Stimulated activated CD8-positive, alpha-beta memory T cell treated with anti-CD3 and anti-CD28 coated beads, Interleukin-2, amount 100 ng/mL, for 1 hour (primary cell): Measurements from ENCODE around the gene ROCK2.
"Not testable (repeated sequence)": the region's sequence is repeated elsewhere in the genome, so short reads cannot be mapped to it uniquely, and the experiment has no call there.

Source experiments
- DNase-seq, 2 donors: peaks; one replicate each; pipeline ENCODE4 v3.0.0-alpha.2; 2020; ENCODE audit warnings: low read depth in 2 of 2

Gene ROCK2

GRCh38 chr2:11179196-11179595 is 165.2 kb downstream of the ROCK2 start:
- no peak for DNase-seq

DNA sequence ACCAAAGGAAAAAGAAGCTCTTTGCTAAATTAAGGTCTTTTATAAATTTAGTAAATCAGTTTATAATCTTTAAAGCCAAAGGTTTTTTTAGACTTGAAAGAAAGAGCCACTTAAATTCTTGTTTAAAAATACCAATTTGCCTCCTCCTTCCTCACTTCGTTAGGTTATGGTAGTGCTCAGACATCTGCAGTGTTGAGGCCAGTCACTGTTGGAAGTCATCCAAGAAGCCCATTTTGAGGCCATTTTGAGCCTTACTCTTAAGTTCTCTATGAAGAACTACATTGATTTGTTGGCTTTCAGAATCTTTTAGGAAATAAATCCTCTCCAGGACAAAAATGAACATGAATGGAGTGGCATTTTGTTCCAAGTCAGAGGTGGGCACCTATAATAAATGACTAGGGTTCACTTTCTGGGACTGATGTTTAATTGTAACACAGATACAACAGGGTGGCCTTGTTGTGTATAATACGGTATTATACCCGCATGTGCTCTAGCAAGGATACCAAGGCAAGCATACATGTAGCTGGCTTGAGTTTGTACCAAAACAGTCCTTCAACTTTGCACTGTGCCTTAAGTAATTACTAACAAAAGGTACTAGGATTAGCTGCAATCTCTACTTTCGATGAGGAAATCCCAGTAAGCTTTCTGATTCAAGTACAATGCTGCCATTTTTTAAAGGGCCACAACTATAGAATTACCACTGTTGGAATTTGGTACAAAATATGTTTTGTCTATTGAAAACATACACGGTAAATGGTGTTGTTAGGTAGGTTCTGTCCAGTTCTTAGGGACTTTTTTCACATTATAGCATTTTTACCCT is 166.4 kb downstream of the ROCK2 start:
- DNase-seq: no peak

- DNase-seq: no peak
These were observed 169.1 kb downstream of the ROCK2 start for GRCh38 chr2:11175293-11175795.

GRCh38 chr2:11174222-11174621 is 170.2 kb downstream of the ROCK2 start:
- no peak for DNase-seq

GRCh38 chr2:11169333-11169732 is 175.1 kb downstream of the ROCK2 start:
- DNase-seq: no peak

DNA sequence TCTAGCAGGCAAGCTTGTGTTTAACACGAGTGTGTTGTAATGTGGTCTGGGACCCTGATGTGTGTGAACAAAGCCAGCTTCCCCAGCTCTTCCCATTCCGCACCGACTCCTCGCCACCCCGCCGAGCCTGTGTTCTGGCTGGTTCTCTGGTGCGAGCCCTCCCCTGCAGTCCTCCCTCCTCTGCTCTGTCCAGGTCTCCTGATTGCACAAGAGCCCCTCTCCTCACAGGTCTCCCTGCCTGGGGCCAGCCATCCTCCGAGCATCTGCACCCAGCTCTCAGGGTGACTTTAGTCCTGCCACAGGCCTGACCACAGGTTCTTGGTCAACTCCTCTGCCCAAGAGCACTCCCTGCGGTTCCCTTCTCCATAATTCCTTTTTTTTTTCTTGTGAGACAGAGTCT is 175.9 kb downstream of the ROCK2 start:
- DNase-seq: no peak

GRCh38 chr2:11166476-11166875 is 178.0 kb downstream of the ROCK2 start:
- no peak for DNase-seq

DNA sequence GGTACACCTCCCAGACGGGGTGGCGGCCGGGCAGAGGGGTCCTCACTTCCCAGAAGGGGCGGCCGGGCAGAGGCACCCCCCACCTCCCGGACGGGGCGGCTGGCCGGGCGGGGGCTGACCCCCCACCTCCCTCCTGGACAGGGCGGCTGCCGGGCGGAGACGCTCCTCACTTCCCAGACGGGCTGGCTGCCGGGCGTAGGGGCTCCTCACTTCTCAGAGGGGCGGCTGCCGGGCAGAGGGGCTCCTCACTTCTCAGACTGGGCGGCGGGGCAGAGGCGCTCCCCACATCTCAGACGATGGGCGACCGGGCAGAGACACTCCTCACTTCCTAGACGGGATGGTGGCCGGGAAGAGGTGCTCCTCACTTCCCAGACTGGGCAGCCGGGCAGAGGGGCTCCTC is 179.4 kb downstream of the ROCK2 start:
- not testable (repeated sequence) for DNase-seq

DNA sequence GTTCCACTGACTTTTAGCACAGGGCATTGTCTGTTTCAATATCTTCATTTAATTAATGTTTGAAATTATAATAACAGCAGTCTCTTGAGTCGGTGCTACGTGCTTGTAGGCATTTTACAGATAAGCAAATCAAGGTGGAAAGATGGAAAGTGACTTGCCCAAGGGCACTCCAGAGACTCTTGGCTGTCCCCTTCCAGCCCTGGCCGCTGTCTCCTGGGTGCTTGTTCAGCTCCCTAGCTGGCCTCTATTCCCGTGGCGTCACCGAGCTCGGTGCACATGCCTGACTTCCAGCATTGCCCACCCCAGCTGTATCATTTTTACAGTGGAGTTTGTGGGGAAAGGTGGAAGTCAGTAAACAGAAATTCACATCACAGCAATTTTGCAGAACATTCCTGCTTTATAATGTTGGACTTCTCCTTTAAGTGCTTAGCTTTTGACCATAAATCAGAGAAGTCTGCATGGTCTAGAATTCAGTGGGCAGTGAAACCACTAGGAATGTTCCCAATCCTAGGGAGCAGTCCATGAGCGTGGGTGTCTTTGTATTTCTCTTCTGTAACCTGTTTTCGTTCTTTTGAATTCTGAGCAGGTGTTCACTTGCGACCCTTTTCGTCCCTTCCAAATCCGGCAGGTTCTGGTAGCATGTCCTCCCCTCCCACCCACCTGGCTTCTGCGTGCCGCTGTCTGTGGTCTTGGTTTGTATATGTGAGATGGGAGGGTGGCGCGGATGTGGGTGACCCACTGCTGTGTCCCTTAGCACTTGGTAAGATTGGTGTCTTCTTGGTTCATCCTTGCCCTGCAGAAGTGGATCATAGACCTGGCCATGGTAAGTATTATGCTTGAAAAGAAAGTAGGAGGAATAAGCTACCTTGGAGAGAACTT is 180.8 kb downstream of the ROCK2 start:
- no peak for DNase-seq

DNA sequence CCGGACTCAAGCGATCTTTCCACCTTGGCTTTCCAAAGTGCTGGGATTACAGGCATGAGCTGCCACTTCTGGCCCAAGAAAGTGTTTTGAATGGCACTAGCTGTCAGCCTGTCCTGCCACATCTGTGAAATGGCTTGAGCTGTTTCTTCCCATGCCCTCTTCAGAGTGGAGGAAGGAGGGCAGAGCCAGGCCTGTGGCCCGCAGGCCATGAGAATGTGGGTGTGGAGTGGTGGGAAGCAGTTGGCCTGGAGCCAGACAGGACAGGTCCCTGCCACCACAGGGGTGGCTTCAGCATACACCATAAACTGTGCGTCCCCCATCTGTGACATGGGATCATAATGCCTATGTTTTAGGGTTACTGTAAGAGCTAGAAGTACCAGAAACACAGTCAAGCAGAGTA is 182.7 kb downstream of the ROCK2 start:
- no peak for DNase-seq

DNA sequence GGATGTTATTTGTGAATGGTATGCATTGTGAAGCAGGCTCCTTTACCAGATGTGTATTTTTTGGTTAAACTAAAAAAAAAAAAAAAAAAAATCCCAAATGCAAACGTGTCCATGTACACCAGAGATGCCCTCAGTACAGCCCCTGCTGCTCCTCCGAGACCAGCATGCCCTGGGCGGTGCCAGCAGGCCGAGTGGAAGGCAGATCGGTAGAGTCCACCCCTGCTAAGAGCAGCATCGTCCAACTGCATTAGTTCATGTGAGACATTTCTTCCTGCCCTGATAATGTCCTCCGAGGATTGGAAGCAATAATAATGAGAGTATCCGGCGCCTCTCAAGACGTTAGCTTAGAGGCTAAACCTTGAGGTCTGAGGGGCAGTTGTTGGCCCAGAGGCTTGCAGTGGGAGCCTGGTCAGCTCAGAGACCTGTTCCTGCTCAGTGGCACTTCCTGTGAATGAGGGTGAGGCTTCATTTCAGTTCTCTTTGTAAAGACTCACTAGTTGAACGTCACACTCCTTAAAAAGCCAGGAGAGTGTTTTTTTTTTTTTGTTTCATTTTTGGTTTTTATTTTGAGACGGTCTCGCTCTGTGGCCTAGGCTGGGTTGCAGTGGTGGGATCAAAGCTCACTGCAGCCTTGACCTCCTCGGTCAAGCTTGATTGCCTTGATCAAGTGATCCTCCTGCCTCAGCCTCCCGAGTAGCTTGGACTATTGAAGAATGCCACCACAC is 183.5 kb downstream of the ROCK2 start:
- DNase-seq: no peak

DNA sequence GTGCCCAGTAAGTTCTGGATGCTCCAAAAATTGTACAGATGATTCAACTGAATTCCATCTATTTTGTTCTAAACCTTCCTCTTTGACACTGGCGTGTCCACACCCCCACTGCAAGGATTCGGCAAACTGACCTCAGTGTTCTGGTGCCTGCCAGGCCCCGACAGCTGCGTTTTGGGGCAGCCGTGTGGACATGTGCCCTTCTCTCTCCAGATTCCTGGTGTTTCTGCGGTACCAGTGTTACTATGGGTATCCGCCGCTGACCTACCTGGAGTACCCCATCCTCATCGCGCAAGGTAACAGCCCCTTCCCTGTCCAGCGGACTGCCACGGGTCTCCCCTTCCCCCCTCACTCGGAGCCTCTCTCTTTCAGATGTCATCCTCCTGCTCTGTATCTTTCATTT is 184.2 kb downstream of the ROCK2 start:
- no peak for DNase-seq

DNA sequence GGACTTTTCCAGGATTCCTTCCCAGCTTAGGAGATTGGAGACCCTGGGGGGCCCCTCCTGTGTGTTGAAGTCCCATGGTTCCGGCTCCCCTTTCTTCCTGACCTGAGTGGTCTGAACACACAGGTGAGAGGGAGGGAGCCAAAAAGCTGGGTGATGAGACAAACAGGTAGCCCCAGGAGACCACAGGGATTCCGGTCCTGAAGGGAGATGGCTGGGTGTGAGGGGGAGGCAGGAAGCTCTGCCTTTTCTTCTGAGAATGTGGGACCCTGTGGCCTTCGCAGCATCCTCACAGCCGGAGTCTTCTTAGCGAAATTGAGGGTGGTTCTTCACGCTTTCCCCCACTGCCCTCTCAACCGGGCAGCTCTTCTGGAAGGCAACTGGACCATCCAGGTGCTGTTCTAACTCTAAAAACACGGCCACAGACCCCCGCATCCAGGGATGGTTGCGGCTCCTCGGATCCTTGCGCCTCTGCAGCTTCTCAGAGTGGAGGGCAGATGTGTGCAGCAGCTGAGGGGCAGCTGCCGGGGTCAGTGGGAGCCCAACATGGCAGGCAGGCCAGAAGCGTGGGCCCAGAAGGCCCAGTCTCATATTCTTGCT is 184.8 kb downstream of the ROCK2 start:
- no peak for DNase-seq

GRCh38 chr2:11158916-11159573 is 185.4 kb downstream of the ROCK2 start:
- no peak for DNase-seq

- DNase-seq: no peak
These were observed 186.7 kb downstream of the ROCK2 start for GRCh38 chr2:11157731-11158130.

DNA sequence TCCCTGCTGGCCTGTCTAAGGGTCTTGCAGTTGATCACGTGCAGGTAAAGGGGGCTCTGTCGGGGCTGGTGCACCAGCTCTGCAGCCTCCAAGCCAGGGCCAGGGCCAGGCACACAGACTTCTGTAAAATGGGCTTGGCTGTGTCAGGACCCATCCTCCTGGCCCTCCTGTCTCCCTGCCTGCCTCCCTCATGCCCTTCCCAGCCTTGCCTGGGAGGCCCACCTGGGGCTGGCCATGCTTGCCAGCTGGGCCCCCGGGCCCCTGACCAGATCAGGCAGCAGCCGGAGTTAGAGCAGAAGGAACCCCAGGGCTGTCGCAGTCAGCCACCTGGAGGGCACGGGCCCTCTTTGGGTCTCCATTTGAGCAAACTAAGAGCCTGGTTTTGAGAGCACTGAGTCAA is 187.1 kb downstream of the ROCK2 start:
- no peak for DNase-seq

DNA sequence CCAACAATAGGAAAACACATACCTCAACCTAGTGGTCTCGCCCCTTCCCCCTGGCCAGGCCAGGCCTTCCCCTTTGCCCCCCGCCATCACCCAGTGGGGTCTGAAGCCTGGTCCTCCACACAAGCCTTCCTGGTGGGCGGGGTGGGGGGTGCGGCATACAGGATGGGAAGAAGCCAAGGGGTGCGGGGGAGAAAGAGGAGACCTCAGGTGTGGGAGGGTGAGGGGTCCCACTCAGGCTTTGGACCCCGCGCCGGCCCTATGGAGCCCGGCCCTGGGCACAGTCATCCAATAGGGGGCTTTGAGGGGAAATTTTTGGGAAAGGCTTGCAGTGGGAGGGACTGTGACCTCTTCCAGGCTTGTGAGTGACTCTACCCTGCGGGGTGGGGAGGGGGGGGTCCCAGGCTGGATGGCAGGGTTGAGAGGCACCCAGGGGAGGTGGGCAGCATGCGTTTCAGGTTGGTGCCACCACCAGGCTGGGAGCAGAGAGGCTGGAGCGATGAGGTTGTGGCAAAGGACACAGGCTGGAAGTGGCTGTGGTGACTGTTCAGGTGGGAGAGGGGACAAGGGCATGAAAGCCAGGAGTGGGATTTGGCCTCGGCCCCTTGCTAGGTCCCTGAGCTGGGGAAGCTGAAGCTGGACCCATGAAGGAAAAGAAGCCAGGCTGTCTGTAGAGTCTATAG is 187.9 kb downstream of the ROCK2 start:
- DNase-seq: no peak

DNA sequence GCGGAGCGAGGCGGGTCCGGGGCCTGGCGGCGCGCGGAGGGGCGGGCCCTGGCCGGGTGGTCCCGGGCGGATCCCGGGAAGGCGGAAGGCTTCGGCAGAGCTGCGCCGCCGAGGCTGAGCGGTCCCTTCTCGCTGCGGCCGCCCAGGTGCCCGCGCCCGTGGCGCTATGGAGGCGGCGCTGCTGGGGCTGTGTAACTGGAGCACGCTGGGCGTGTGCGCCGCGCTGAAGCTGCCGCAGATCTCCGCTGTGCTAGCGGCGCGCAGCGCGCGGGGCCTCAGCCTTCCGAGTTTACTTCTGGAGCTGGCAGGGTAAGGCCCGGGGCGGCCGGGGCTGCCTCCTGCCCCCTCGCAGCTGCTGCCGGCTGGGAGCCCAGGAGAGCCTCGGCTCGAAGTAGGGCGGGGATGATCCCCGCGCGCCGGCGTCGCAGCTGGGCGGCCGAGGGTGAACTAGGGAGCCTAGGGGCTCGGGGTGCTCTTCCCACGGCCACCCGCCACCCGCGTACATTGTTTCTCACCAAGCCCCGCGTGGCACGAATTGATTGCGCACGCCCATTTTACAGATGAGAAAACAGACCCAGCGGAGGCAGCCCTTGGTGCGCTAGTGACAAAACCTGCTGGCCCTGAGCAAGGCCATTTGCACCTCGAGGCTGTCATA is 188.9 kb downstream of the ROCK2 start, which contains the start of gene SLC66A3:
TSS of gene SLC66A3 (plus strand) at position 87 of the 655 bp plus-strand sequence. CDS start at position 167, 80 bp downstream.
- DNase-seq: no peak

- DNase-seq: peak; percentile 94 to 99
These were observed 189.5 kb downstream of the ROCK2 start for GRCh38 chr2:11154923-11155380.
